ENCODE results near the gene FRMD4A.
"Not testable (repeated sequence)": the region's sequence is repeated elsewhere in the genome, so short reads cannot be mapped to it uniquely, and the experiment has no call there.

DNA sequence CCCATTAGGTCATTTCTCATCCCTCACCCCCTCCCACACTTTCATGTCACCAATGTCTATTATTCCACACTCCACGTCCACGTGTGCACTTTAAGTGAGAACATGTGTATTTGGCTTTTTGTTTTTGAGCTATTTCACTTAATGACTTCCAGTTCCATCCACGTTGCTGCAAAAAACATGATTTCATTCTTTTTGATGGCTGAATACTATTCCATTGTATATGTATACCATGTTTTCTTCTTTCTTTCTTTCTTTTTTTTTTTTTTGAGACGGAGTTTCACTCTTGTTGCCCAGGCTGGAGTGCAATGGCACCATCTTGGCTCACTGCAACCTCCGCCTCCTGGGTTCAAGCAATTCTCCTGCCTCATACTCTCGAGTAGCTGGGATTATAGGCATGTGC, 502.4 kb downstream of the FRMD4A start:
- TF ChIP-seq, protein P1, sequence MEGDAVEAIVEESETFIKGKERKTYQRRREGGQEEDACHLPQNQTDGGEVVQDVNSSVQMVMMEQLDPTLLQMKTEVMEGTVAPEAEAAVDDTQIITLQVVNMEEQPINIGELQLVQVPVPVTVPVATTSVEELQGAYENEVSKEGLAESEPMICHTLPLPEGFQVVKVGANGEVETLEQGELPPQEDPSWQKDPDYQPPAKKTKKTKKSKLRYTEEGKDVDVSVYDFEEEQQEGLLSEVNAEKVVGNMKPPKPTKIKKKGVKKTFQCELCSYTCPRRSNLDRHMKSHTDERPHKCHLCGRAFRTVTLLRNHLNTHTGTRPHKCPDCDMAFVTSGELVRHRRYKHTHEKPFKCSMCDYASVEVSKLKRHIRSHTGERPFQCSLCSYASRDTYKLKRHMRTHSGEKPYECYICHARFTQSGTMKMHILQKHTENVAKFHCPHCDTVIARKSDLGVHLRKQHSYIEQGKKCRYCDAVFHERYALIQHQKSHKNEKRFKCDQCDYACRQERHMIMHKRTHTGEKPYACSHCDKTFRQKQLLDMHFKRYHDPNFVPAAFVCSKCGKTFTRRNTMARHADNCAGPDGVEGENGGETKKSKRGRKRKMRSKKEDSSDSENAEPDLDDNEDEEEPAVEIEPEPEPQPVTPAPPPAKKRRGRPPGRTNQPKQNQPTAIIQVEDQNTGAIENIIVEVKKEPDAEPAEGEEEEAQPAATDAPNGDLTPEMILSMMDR (IDR thresholded peaks at IDR 0.05; ENCODE audit: low read depth, low read length): not testable (repeated sequence)
- TF ChIP-seq, protein P2, sequence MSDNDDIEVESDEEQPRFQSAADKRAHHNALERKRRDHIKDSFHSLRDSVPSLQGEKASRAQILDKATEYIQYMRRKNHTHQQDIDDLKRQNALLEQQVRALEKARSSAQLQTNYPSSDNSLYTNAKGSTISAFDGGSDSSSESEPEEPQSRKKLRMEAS (IDR thresholded peaks at IDR 0.05; ENCODE audit: low read depth, low read length): not testable (repeated sequence)
- TF ChIP-seq POLR2A (IDR thresholded peaks at IDR 0.05; ENCODE audit: extremely low read depth, insufficient read length); MYC (IDR thresholded peaks at IDR 0.05; ENCODE audit: low read depth, low read length): not testable (repeated sequence)

All from NB4 (cell line).